ENCODE measurements around the gene DNTT. TPM values are rescaled to one million over a fixed set of nuclear protein-coding genes. Genes with fewer than 3 reads are reported as not detected.

The DNTT gene
- not detected in 2 replicates for total RNA-seq

DNA sequence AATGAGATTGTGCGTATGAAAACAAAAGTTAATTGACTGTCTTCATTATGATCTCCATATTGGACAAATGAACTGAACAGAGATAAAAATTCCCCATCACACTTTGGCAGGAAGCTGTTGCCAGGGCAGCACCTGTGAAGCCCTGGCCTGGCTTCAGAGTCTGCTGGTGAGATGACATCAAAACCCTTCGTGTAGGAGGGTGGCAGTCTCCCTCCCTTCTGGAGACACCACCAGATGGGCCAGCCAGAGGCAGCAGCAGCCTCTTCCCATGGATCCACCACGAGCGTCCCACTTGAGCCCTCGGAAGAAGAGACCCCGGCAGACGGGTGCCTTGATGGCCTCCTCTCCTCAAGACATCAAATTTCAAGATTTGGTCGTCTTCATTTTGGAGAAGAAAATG lies at the start of gene DNTT:
Gene DNTT (plus strand): TSS at position 205 of the 400 bp plus-strand sequence. CDS start 64 bp downstream, at position 269.

DNA sequence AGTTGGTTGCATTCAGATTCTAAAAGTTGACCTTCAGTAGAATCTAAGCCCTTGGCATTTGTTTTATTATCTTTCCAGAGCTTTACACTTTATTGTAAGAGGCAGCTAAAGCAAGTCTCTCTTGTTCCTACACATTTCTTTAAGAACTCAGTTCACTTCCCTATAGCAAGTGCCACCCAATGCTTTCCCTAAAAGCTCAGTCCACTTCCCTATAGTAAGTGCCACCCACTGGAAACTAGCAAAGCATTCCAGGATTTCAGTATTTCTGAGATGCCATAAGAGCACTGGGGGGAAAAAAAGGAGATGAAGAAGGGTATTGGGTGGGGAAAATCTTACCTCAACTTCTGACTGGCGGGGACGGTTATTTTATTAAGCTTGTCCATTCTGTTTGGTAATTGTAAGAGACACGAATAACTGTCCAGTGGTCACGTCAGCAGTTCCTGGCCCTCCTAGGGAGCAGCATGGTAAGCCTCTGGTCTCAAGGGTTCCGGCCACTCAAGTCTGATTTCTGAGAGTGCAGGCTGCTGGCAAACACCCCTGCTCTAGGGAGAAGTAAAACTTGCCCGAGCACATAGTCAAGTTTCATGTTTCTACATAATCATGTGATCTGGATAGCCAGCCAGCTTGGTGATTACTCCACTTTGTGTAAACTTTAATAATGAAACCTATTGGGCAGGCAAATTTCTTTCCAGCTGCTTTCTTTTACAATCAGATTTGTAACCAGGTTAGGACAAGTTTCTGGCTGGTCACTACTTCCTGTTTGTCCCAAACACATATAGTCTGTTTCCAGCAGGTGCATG lies 33.0 kb upstream of the DNTT start, which contains the start of gene BLNK:
Gene BLNK (minus strand): TSS at position 554 of the 800 bp plus-strand sequence. CDS start 171 bp downstream, at position 383.

DNA sequence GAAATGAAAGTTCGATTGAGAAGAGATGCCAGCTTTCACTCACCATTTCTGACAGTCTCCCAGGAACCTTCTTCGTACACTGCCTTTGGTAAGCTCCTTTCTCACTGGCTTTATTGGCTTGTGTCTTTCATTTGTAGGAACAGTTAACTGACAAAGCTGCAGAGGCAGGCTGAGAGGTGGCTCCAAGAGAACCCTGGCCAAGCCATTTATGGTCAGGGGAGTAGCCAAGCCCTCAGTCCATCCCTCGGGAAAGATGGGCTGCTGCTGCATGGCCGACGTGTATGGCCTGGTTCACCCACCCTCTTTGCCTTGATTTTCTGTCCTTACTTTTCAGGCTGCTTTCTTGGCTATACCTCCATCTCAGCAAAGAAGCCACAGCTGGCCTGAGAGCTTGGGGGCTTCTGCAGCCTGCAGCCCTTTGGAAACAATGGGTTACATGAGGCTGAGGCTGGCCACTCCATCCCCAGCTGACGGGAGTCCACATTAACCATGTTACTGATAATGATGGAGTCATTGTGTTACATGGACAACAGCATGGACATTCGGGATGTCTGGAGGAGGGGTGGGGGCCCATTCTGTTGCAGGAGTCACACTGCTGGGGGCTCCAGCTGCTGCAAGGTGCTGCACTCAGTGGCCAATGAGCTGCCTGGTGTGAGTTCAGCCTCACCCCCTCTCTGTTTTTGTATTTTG lies 54.8 kb downstream of the DNTT start, which contains the start of gene OPALIN:
Gene OPALIN (minus strand): TSS at position 152 of the 690 bp plus-strand sequence. CDS start 106 bp downstream, at position 46.

Other genes starting within 250 kb of the DNTT start
- gene ZNF518A, start 174.1 kb upstream of the DNTT start, total RNA-seq = 7.6 and 7.7 TPM in 2 replicates
- 0.31 and 0.87 TPM in 2 replicates for gene BLNK, start 32.9 kb upstream of the DNTT start, total RNA-seq
- gene OPALIN, start 54.6 kb downstream of the DNTT start, total RNA-seq = not detected in 2 replicates
- 0.08 TPM in 1 of 2 replicates, not detected in the other for gene TLL2, start 209.5 kb downstream of the DNTT start, total RNA-seq

All from hair follicular keratinocyte (primary cell).